ENCODE results near the gene COX4I1. TPM values are rescaled to one million over a fixed set of nuclear protein-coding genes. Genes with fewer than 3 reads are reported as not detected.
A peak's percentile ranks its signal among the peaks of the same experiment; 100 is the strongest.

The COX4I1 gene
- total RNA-seq, 1 donor from 2014 or later: 148 TPM

GRCh38 chr16:85849388-85849787 is 49.9 kb downstream of the COX4I1 start:
- no peak overlapping the region for H3K4me3 ChIP-seq
- DNase-seq (ENCODE audit: low spot score in 2 of 2): peak in 1 of 2 donors; percentile 30
- H3K36me3 ChIP-seq: no peaks in the 10 kb centered on the region
- H3K27ac ChIP-seq: no peak overlapping the region
- H3K27me3 ChIP-seq: no peaks in the 10 kb centered on the region
- H3K9me3 ChIP-seq: no peaks in the 10 kb centered on the region
- H3K4me1 ChIP-seq: no peaks in the 10 kb centered on the region
- no peak for TF ChIP-seq CTCF (IDR thresholded peaks at IDR 0.05)
- intact Hi-C loops (cut with DNase I): no loop called here

- DNase-seq (ENCODE audit: low spot score in 2 of 2): no peak
These were observed 50.9 kb downstream of the COX4I1 start for GRCh38 chr16:85850344-85850880.

GRCh38 chr16:85851034-85851785 is 51.7 kb downstream of the COX4I1 start:
- Histone ChIP-seq H3K4me1 (no peaks in the 10 kb centered on the region), H3K4me3 (no peak overlapping the region), H3K9me3 (no peaks in the 10 kb centered on the region), H3K27me3 (no peaks in the 10 kb centered on the region), H3K27ac (no peak overlapping the region), H3K36me3 (no peaks in the 10 kb centered on the region)
- DNase-seq (ENCODE audit: low spot score in 2 of 2): no peak
- no peak for TF ChIP-seq CTCF (IDR thresholded peaks at IDR 0.05)
- intact Hi-C loops (cut with DNase I): no loop called here

More at GRCh38 chr16:85850344-85850880, 50.9 kb downstream of the COX4I1 start:
- Histone ChIP-seq H3K36me3 (no peaks in the 10 kb centered on the region), H3K27ac (no peak overlapping the region), H3K4me3 (no peak overlapping the region), H3K27me3 (no peaks in the 10 kb centered on the region), H3K9me3 (no peaks in the 10 kb centered on the region), H3K4me1 (no peaks in the 10 kb centered on the region)
- TF ChIP-seq CTCF (IDR thresholded peaks at IDR 0.05): no peak
- intact Hi-C loops (cut with DNase I): no loop called here

- TF ChIP-seq CTCF (IDR thresholded peaks at IDR 0.05): no peak
- H3K9me3 ChIP-seq: no peaks in the 10 kb centered on the region
- H3K27ac ChIP-seq: no peak overlapping the region
- DNase-seq (ENCODE audit: low spot score in 2 of 2): no peak
- no peaks in the 10 kb centered on the region for H3K27me3 ChIP-seq
- H3K4me1 ChIP-seq: no peaks in the 10 kb centered on the region
- no peak overlapping the region for H3K4me3 ChIP-seq
- intact Hi-C loops (cut with DNase I): no loop called here
- H3K36me3 ChIP-seq: no peaks in the 10 kb centered on the region
These were observed 54.4 kb downstream of the COX4I1 start for GRCh38 chr16:85853547-85854545.

GRCh38 chr16:85854935-85855334 is 55.4 kb downstream of the COX4I1 start:
- intact Hi-C loops (cut with DNase I): no loop called here
- Histone ChIP-seq H3K27ac (no peak overlapping the region), H3K27me3 (no peaks in the 10 kb centered on the region), H3K36me3 (no peaks in the 10 kb centered on the region), H3K9me3 (no peaks in the 10 kb centered on the region), H3K4me3 (no peak overlapping the region), H3K4me1 (no peaks in the 10 kb centered on the region)
- no peak for TF ChIP-seq CTCF (IDR thresholded peaks at IDR 0.05)
- no peak for DNase-seq (ENCODE audit: low spot score in 2 of 2)

All from ascending aorta (tissue), 2 donors.